Small intestine (tissue), 7 donors: ENCODE results near the gene PEX19. TPM values are rescaled to one million over a fixed set of nuclear protein-coding genes. Genes with fewer than 3 reads are reported as not detected.

ENCODE experiments used
- DNase-seq, 2 donors: peaks; one replicate each; pipeline versions ENCODE4 v3.0.0 to v3.0.0-alpha.2; 2013
- FAIRE-seq: peaks from 2 replicates; lab custom pipeline; 2012; peaks lifted over from hg19 to GRCh38; lab: Jason Lieb, UNC
- H3K27ac ChIP-seq, 3 donors: one replicate each; pipeline ENCODE4 v1.5.1; 2013; ENCODE audit warnings: low read length in 2 of 3, mild to moderate bottlenecking in 2 of 3, control low read depth in 1 of 3, inconsistent platforms in 1 of 3, low read depth in 1 of 3, moderate library complexity in 1 of 3
- H3K27me3 ChIP-seq, 3 donors: one replicate each; pipeline ENCODE4 v1.6.1; 2013; ENCODE audit warnings: low read length in 3 of 3, inconsistent platforms in 1 of 3; ENCODE audit not compliant: control insufficient read depth in 3 of 3, insufficient read depth in 3 of 3
- H3K36me3 ChIP-seq, 3 donors: one replicate each; pipeline ENCODE4 v1.6.1; 2013; ENCODE audit warnings: low read length in 3 of 3, inconsistent platforms in 1 of 3, low read depth in 1 of 3, mild to moderate bottlenecking in 1 of 3, moderate library complexity in 1 of 3; ENCODE audit not compliant: control insufficient read depth in 3 of 3, insufficient read depth in 2 of 3
- H3K4me1 ChIP-seq, 3 donors: one replicate each; pipeline ENCODE4 v1.6.1; 2013; ENCODE audit warnings: low read length in 2 of 3, inconsistent platforms in 1 of 3, low read depth in 1 of 3, mild to moderate bottlenecking in 1 of 3, moderate library complexity in 1 of 3; ENCODE audit not compliant: control insufficient read depth in 3 of 3, insufficient read depth in 2 of 3
- H3K4me3 ChIP-seq, 3 donors: one replicate each; pipeline ENCODE4 v1.5.1; 2013; ENCODE audit warnings: low read length in 3 of 3, control low read depth in 1 of 3, inconsistent platforms in 1 of 3, low read depth in 1 of 3, mild to moderate bottlenecking in 1 of 3, moderate library complexity in 1 of 3
- H3K9me3 ChIP-seq, 2 donors: one replicate each; pipeline ENCODE4 v1.6.1; 2013; ENCODE audit warnings: low read depth in 1 of 2, low read length in 1 of 2; ENCODE audit not compliant: control insufficient read depth in 2 of 2, insufficient read depth in 1 of 2
- WGBS, 3 donors: extraction: QIAGEN DNeasy Blood & Tissue Kit; methylation state at CpG; one replicate each; pipeline ENCODE4 v1.1.7; 2013; 5-methylcytosine and 5-hydroxymethylcytosine counted together
- polyA plus RNA-seq, 4 donors: library from polyadenylated mRNA; stranded (reverse) in 3 of 4; unstranded in 1 of 4; fragments of 200-250 nt in 3 of 4; fragments of 120-200 nt in 1 of 4; gene quantifications; one replicate each; pipeline versions ENCODE4 v1.2.1 to v1.2.3, GENCODE V29; 2013
- donor health status: healthy with polysubstance abuse.
- donor health status: control.
- donor health status: control.
- donor health status: Bipolar disorder and iron deficiency.
- donor health status: healthy.

PEX19 gene
- polyA plus RNA-seq, 4 donors, result 20.8 to 52.3 (median 24.5) TPM

DNA sequence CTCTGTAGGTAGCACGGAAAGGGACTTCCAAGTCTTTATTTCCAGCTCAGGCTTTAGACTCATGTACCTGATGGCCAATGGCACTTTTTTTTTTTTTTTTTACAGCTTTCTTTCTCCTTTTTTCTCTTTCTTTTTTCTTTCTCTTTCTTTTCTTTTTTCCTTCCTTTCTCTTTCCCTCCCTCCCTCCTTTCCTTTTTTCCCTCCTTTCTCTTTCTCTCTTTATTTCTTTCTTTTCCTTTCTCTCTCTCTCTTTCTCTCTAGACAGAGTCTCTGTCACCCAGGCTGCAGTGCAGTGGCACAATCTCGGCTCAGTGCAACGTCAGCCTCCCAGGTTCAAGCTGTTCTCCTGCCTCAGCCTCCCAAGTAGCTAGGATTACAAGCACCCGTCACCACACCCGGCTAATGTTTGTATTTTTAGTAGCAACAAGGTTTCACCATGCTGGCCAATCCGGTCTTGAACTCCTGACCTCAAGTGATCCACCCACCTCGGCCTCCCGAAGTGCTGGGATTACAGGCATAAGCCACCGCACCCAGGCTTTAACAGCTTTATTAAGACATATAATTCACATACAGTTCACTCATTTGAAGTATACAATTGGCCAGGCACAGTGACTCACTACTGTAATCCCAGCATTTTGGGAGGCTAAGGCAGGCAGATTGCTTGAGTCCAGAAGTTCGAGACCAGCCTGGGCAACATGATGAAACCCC lies 17.5 kb downstream of the PEX19 start:
- Histone ChIP-seq H3K4me1 (peaks cover 0 to 2% (median 2%) of the 10 kb centered on the region in 3 donors), H3K9me3 (no peaks in the 10 kb centered on the region), H3K4me3 (no peak overlapping the region), H3K27me3 (no peaks in the 10 kb centered on the region), H3K27ac (no peak overlapping the region), H3K36me3 (no peaks in the 10 kb centered on the region)
- FAIRE-seq (no peak), DNase-seq (no peak)
- WGBS, 3 donors, result 63 to 73% (median 70%) methylated on average over 10 of the region's 10 CpGs

DNA sequence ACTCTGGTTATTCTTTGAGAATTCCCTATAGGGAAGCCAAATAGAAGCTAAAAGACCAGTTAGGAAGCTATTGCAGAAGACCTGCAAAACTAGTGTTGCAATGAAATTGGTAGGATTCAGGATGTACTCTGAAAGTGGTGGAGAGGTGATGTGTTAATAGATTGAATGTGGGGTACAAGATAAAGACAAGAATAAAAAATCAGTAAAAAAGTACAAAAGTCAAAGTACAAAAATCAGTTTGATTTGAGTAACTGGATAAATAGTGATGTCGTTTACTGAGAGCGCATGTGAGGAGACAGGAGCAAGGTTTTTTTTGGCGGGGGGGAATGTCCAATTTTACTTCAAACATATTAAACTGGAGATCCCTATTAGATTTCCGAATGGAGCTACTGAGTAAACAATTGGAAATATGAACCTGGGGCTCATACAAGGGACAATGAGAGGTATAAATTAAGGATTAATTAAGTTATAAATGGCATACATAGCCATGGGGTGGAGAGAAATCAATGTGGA lies 20.1 kb downstream of the PEX19 start:
- WGBS, 3 donors, result 70 to 83% (median 73%) methylated on average over 4 of the region's 4 CpGs
- Histone ChIP-seq H3K4me3 (no peak overlapping the region), H3K27ac (no peak overlapping the region), H3K27me3 (no peaks in the 10 kb centered on the region), H3K36me3 (no peaks in the 10 kb centered on the region), H3K9me3 (no peaks in the 10 kb centered on the region), H3K4me1 (peaks cover 3 to 12% (median 7%) of the 10 kb centered on the region in 3 donors)
- no peak for FAIRE-seq
- DNase-seq, result no peak

DNA sequence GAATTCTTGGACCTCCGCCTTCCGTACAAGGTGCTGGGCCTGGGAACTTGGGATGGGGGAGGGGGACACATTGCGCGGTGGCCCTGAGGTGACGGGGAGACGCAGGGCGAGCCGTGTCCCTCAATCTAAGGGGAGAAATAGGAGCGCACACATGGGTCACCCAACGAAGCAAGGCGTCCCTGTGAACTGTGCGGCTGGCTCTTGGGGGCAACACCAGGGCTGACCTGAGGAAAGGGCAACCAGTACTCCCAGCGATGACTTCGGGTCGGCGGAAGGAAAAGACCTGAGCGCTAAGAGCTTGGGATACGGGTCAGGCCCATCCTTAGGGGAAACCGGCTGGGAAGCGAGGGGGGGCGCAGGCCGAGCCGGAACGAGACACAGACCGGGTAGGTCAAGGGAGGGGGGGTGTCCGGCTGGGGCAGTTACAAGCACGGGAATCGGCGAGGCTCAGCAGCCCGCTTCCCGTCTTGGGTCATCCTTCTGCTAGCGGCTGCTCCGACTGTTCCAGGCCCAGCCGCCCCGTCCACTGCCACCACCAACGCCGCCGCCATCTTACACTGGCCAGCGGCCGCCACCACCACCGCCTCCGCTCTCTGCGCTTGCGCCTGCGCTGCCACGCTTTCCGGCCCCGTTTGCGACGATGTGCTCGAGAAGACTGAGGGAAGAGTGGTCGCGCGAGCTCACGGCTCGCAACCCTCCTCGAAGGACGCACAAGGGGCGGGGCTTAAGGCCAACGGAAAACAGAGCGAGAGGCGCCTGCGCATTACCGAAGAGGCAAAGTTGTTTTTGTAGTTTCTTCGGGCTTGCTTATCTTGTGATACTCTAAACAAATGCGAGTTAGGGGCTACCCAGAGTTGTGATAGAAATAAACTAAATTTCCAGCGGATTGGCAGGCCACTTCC lies 22.8 kb downstream of the PEX19 start, which contains the start of gene DCAF8:
DCAF8 (minus strand) TSS at position 657 of the 902 bp plus-strand sequence. CDS start 18,541 bp downstream, outside the sequence.
- H3K36me3 ChIP-seq, result peaks cover 0 to 3% (median 0%) of the 10 kb centered on the region in 3 donors
- 0 to 1% (median 0%) methylated on average over 62 to 67 of the region's 67 CpGs for WGBS, 3 donors
- FAIRE-seq (no peak), DNase-seq (peak; percentile 99)
- H3K4me1 ChIP-seq, result peaks cover 3 to 12% (median 7%) of the 10 kb centered on the region in 3 donors
- no peaks in the 10 kb centered on the region for H3K9me3 ChIP-seq
- H3K27ac ChIP-seq, result peak within 1 kb of the TSS; percentile 85 to 98 (median 91)
- peak within 1 kb of the TSS; percentile 74 to 99 (median 91) for H3K4me3 ChIP-seq
- H3K27me3 ChIP-seq, result no peaks in the 10 kb centered on the region

DNA sequence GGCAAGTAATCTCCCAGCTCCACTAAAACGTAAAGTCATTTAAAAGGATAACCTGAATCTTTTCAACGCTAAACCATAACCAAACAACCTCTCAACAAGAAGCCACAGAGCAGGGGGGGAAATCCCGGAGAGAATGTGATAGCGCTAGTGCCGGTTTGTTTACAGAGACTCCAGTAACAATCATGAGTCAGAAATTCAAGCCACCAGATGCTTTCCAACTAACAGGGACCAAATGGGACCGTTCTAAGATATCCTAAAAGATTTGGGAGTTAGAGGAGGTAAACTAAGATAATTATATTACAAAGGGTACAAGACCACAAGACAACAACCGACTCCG lies 23.4 kb downstream of the PEX19 start:
- Histone ChIP-seq H3K27ac (peak overlapping the region; percentile 85 to 98 (median 91)), H3K4me1 (peaks cover 3 to 12% (median 7%) of the 10 kb centered on the region in 3 donors), H3K27me3 (no peaks in the 10 kb centered on the region), H3K9me3 (no peaks in the 10 kb centered on the region), H3K36me3 (peaks cover 0 to 3% (median 0%) of the 10 kb centered on the region in 3 donors), H3K4me3 (peak overlapping the region; percentile 74 to 99 (median 91))
- peak; percentile 71 to 84 for DNase-seq
- WGBS, 3 donors, result 0% methylated on average over 8 of the region's 8 CpGs
- FAIRE-seq, result no peak

DNA sequence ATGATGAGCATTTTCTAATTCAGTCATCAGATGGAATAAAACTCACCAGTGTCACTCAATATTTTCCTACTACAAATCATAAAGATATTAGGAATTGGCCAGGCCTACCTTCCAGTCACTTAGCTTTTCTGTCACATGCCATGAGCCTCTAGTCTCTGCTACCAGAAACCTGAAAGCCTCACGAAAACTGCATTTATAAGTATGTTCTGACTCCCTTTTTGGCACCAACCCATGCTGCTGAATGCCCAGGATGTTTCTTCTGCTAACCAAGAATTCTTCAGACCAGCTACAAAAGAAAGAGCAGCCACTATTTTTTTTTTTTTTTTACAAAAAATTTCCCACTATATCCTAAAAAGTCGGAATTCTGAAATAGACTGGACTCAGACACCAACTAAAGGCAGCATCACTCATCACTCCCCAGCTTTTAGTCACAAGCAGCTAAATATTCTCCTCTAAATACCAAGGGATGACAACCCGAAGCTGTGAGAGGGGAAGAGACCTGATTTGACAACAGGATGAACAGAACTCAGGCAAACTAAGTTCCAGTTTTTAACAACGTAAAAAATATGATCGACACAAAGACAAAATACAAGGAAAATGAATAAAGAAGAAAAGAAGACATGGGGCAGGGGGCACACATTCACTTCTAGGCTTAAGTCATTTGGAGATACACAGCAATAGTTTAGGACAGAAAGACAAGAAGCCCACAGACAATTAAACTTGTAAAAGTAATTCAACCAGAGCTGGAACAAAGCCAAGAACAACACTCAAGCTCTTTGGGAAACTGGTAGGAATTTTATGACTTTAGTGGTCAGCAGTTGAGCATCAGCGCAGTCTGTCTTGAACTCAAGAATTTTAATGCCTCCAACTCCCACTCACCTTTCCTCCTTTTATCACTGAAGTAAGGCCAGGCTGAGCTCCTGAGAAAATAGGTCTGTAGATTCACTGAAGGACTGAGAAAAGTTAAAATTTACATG lies 24.2 kb downstream of the PEX19 start:
- H3K36me3 ChIP-seq, result peaks cover 0 to 3% (median 0%) of the 10 kb centered on the region in 3 donors
- WGBS, 3 donors, result 38 to 45% (median 43%) methylated on average over 6 of the region's 6 CpGs
- FAIRE-seq, result no peak
- no peaks in the 10 kb centered on the region for H3K27me3 ChIP-seq
- H3K9me3 ChIP-seq, result no peaks in the 10 kb centered on the region
- peak overlapping the region in 2 of 3 donors; percentile 46 to 91 for H3K27ac ChIP-seq
- peak in 1 of 2 donors; percentile 63 for DNase-seq
- peak overlapping the region in 2 of 3 donors; percentile 74 to 99 for H3K4me3 ChIP-seq
- H3K4me1 ChIP-seq, result peaks cover 3 to 12% (median 7%) of the 10 kb centered on the region in 3 donors

DNA sequence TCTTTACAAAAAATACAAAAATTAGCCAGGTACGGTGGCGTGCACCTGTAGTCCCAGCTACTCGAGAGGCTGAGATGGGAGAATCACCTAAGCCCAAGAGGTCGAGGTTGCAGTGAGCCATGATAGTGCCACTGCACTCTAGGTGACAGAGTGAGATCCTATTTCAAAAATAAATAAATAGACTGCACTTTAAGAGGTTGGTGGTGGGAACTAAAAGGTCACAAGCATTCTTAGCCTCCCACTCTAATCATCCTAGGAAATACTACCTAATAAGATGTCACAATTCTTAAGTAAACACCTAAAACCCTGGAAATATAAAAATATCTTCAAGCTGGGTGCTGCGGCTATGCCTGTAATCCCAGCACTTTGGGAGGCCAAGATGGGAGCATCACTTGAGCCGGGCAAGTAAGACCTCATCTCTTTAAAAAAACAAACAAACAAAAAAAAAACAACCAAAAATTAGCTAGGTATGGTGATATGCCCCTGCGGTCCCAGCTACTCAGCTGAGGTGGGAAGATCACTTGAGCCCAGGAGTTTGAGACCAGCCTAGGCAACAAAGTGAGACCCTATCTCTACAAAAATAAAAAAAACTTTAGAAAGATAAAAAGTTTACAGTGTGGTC lies 26.6 kb downstream of the PEX19 start:
- 92 to 95% (median 93%) methylated on average over 7 of the region's 7 CpGs for WGBS, 3 donors
- no peak overlapping the region for H3K4me3 ChIP-seq
- FAIRE-seq, result no peak
- H3K4me1 ChIP-seq, result peaks cover 3 to 12% (median 5%) of the 10 kb centered on the region in 3 donors
- no peak for DNase-seq
- no peak overlapping the region for H3K27ac ChIP-seq
- no peaks in the 10 kb centered on the region for H3K9me3 ChIP-seq
- H3K36me3 ChIP-seq, result peaks cover 0 to 10% (median 0%) of the 10 kb centered on the region in 3 donors
- H3K27me3 ChIP-seq, result no peaks in the 10 kb centered on the region

DNA sequence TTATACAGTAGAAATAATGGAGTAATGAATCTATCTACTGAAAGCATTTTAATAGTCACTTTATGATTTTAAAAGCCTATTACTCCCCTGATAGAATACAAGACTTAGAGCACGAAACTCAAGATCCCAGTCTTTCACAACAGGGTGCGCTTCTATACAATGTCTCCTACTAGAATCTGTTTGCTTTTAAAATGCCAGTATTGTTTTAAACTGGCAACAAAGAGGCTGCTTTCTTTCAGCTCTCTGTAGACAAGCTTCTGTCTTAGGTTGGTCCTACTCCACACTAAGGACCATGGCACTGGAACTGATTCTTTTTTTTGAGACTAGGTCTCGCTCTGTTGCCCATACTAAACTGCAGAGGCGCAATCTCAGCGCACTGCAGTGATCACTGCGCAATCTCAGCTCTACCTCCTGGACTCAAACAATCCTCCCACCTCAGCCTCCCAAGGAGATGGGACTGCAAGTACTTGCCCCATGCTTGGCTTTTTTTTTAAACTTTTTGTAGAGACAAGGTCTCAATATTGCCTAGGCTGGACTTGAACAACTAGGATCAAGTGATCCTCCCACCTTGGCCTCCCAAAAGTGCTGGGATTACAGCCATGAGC lies 27.4 kb downstream of the PEX19 start:
- DNase-seq (no peak), FAIRE-seq (no peak)
- H3K27me3 ChIP-seq, result no peaks in the 10 kb centered on the region
- H3K27ac ChIP-seq, result no peak overlapping the region
- peaks cover 3 to 10% (median 5%) of the 10 kb centered on the region in 3 donors for H3K4me1 ChIP-seq
- peaks cover 0 to 10% (median 0%) of the 10 kb centered on the region in 3 donors for H3K36me3 ChIP-seq
- WGBS, 3 donors, result 96 to 97% (median 96%) methylated on average over 6 of the region's 6 CpGs
- no peak overlapping the region for H3K4me3 ChIP-seq
- no peaks in the 10 kb centered on the region for H3K9me3 ChIP-seq
